Islet precursor cell (in vitro differentiated cells): ENCODE measurements around the gene TMEM123.

Experiments
- DNase-seq: peaks from one replicate; pipeline ENCODE4 v3.0.0-alpha.2; 2018

TMEM123 gene, protein sequence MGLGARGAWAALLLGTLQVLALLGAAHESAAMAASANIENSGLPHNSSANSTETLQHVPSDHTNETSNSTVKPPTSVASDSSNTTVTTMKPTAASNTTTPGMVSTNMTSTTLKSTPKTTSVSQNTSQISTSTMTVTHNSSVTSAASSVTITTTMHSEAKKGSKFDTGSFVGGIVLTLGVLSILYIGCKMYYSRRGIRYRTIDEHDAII

DNA sequence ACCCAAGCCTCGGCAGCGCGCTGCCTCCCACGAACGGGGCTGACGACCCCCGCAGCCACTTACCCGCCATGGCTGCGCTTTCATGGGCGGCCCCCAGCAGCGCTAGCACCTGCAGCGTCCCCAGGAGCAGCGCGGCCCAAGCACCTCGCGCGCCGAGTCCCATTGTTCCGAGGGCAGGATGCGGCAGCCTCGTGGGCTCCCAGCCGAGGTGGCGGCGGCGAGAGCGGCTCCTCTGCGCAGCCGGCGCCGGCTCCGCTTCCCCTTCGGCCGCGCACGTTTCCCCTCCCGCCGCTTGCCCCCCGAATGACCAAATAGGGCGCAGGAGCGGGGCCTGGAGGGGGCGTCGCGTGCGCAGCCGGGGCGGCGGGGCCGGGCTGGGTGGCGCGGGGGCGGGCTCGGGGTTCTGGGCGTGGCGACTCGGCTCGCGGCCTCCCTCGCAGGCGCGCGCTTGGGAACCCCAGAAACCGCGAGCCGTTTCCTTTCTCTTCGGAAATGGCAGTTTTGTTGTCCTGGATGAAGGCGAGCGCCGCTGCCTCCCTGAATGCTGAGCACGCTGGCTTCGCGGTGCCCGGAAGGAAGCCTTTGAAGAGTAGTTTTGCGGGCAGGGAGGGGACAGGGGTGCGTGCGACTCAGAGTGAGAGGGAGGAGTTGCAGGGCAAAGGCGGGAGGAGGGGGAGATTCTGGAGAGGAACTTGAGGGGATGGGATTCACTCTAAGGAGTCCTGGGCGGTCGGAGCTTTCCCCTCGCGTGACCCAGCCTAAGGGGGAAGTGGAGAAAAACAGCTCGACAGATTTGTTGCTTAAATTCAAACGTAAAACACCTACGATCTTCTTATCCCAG lies at the start of gene TMEM123:
Gene TMEM123, minus strand, starts transcription at position 305 of the 841 bp plus-strand sequence. Its CDS starts 142 bp downstream, at position 163.
- peak; percentile 80 for DNase-seq

DNA sequence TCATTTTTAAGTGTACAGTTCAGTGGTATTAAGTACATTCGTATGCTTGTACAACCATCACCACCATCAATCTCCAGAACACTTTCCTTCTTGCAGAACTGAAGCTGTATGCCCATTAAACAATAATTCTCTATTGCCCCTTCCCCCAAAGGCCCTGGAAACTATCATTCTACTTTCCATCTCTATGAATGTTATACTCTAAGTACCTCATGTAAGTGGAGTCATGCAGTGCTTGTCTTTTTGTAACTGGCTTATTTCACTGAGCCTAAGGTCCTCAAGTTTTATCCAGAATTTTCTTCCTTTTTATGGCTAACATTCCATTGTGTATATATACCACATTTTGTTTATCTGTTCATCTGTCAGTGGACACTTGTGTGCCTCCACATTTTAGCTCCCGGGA lies 48.3 kb upstream of the TMEM123 start:
- DNase-seq, result no peak

DNA sequence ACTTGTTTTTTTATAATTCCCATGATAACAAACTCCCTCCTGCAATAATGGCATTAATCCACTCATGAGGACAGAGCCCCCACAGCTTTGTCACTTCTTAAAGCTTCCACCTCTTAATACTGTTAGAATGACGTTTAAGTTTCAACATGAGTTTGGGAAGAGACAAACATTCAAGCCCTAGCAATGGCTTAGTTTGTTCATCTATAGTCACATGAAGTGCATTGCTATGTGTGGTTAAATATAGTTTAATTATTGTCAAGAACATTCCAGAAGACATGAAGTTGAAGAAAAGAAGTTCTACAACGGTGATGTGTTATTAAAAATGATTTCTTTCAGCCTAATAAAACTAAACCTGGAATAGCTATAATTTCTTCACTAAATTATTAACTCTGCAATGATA lies 47.4 kb upstream of the TMEM123 start:
- DNase-seq, result no peak

- no peak for DNase-seq
Observed at GRCh38 chr11:102499151-102499550, 46.6 kb upstream of the TMEM123 start.

DNA sequence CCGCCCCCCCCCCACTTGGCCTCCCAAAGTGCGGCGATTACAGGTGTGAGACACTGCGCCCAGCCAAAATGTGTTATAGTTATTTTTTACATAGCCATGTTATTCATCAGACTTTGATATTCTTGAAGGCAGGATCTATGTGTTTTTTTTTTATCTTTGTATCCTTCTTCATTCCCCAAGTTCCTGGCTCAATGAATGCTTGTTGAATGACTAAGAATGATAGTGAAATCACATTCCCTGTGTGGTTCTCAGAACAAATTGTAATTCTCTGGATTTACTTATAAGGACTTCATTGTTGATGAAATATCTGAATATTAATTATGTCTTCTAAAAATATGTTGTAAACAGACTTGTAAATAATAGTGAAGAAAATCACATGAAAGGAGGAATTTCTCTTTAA lies 44.5 kb upstream of the TMEM123 start:
- DNase-seq, result no peak

- peak; percentile 66 for DNase-seq
Observed at GRCh38 chr11:102495161-102496042, 42.8 kb upstream of the TMEM123 start.

- no peak for DNase-seq
Observed at GRCh38 chr11:102494216-102494615, 41.7 kb upstream of the TMEM123 start.

DNA sequence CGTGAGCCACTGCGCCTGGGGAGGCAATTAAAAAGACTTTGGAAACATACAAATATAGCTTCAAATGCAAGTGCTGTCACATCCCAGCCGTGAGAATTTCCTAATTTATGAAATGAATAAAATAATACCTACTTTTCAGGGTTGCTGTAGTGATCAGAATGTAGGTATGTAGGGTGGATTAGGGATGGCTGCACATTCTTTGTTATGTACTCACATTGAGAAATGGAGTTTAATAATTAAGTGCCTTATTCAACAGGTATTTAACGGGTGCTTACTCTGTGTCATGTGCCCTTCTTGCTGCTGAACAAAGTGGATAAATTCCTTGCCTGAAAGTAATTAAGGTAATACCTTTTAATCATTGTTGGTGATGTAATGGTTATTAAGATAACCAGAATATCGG lies 41.0 kb upstream of the TMEM123 start:
- no peak for DNase-seq

DNA sequence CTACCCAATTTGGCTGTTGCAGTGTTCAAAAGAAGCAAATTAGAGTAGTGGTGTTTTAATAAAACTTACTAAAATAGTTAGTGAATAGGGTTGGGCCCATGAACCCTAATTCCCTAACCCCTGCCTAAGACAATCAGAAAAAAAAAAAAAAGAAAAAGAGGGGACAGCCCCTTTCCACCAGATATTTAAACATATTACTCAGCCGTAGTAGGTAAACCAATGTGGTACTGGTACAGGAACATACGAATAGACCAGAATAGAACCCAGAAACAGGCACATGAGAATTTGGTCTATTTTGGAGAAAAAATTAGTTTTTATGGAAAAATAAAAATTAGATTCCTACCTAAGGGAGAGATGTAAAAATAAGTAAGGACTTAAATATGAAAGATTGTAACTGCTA lies 39.4 kb upstream of the TMEM123 start:
- DNase-seq, result no peak

DNA sequence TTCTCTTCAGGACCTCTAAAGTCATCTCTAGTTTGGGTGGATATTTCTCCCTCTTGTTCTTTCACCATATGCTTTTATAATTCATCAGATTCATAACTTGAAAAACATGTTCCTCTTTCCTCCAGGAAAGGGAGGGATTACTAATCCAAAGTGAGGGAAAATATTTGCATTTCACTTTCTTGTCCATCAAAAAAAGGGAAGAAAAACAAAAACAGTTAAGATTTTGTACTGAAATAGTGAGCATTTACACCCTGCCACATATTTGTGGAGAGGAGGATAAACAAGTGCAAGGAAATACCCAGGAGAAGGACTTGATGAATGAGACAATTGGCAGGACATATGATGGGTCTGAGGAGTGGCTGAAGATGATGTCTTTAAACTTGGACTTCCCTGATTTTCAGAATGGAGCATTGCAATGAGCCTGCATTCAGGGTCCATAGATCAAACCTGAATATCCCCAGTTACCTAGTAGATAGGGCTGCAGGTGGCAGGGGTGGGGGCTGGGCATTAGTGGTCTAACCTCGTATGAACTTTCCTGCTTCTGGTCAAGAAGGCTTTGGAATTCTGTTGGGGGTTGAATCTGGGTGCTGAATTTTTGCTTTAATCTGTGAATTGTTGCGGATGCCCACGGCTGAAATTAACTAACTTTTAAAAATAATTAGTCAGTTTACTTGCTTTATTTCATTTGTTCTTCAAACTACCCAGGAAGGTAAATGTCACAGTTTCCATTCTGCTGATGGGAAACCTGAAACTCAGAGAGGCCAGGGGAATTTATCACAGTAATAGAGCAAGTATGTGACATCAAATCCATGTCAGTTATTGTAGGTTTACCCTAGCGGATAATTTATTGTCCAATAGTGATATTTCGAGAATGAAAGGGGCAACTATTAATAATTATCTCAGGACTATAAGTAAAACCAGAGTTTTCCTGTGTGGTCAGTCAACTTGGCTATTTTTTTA lies 36.9 kb upstream of the TMEM123 start:
- no peak for DNase-seq

GRCh38 chr11:102488208-102488607 lies 35.6 kb upstream of the TMEM123 start:
- no peak for DNase-seq

- no peak for DNase-seq
Observed at GRCh38 chr11:102487214-102487613, 34.6 kb upstream of the TMEM123 start.

GRCh38 chr11:102486584-102486983 lies 34.0 kb upstream of the TMEM123 start:
- DNase-seq, result no peak

DNA sequence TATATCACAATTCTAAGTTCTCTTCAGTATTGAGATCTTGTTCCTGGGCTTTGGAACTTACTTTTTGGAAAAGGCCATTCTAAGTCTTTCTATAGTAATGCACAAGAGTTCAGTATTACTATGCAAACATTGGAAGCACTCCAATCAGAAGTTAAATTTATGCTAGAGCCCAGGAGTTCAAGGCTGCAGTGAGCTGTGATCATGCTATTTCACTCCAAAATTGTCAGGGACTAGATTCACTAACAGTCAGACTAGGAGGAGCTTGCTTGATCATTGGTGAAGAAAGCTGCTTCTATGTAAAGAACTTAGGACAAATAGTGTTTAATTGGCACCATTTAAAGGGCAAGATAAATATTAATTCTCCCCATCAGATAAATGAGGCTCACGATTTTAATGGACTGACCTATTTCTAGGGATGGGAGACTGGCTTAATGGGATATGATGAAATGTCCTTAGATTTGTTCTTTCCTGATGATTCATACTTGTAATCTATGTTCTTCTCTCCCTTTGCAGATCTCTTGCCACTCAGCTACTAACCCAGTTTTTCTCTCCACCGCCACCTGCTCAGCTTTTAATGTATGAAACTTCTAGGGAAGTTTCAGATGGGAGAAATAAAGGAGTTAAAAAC lies 32.6 kb upstream of the TMEM123 start:
- no peak for DNase-seq

- no peak for DNase-seq
Observed at GRCh38 chr11:102482433-102482832, 29.9 kb upstream of the TMEM123 start.

- DNase-seq, result no peak
Observed at GRCh38 chr11:102479733-102480132, 27.2 kb upstream of the TMEM123 start.

- no peak for DNase-seq
Observed at GRCh38 chr11:102478673-102479299, 26.2 kb upstream of the TMEM123 start.

- DNase-seq, result no peak
Observed at GRCh38 chr11:102476812-102477211, 24.2 kb upstream of the TMEM123 start.

DNA sequence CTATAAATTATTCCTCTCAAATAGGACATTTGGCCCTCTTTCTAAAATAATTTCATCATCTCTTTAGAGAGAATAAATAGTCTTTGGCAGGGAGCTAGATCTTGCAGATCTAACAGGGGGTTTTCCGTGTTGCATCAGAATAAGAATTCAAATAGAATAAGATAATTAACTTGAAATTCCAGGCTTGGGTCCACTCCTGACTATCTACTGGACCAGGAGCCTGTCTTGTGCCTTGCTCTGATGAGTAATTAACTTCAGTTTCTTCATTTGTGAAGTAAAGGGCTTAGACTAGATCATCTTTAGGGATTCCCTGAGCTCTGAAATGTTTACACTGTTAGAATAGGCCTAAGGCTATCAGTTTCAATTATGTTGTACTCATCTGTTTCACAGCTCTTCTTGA lies 23.5 kb upstream of the TMEM123 start:
- DNase-seq, result no peak

DNA sequence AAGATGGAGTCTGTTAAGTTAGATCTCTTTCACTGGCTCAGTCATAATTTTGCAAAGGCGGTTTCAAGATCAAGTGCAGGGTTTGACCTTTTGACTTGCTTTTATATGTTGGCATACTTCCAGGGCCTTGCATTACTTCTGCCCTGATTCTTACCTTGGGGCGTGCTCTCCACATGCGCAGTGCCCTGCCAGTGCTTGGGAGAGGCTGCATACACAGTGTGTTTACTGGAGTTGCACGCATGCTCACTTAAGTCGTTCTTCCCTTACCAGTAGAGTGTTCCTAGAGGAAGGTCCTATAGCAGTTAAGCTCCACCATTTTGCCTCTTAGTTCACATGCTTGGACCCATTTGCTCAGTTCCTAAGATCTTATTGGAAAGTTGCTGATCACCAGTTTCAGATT lies 21.0 kb upstream of the TMEM123 start:
- DNase-seq, result no peak

DNA sequence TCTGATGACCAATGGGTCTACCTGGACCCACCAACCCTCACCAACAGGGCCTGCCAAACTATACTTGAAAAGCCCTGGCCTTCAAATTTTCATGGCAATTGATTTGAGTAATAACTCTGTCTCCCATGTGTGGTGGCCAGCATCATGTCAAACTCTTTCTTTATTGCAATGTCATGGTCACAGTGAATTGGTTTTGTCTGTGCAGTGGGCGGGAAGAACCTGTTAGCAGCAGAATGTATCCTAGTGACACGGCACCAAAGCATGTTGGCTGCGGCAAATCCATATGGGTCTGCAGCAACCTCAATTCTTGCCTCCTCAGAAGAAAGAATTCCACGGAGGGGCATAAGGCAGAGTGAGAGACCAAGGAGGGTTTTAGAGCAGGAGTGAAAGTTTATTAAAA lies 19.6 kb upstream of the TMEM123 start:
- DNase-seq, result no peak
